HG03521 (cell line): ENCODE results near the gene MAP2K6.

Source experiments
- ATAC-seq: cut with Tn5 transposase; IDR thresholded peaks from one replicate; pipeline ENCODE4 v1.9.1; 2021; ENCODE audit warnings: mild to moderate bottlenecking, moderate library complexity; ENCODE audit not compliant: unreplicated experiment

The MAP2K6 gene

GRCh38 chr17:69486779-69487637 lies 72.5 kb downstream of the MAP2K6 start:
- no peak for ATAC-seq

DNA sequence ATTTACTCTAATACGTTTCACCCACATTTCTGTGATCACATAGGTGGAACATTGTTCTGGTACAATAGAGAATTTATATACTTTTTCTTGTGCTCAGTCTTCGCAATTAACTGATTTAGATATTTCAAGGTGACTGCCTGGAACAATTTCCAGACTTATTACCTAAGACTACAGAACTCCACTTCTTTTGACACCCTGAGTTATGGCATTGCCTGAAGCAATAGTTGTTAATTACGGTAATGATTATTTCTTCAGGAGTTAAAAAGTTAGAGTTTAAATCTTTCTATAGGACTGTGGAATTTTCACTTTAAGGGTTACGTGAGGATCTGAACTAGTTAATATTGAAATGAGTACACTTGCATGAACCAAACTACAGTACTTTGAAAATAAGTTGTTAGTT lies 74.8 kb downstream of the MAP2K6 start:
- no peak for ATAC-seq

GRCh38 chr17:69492410-69493071 lies 78.0 kb downstream of the MAP2K6 start:
- no peak for ATAC-seq

DNA sequence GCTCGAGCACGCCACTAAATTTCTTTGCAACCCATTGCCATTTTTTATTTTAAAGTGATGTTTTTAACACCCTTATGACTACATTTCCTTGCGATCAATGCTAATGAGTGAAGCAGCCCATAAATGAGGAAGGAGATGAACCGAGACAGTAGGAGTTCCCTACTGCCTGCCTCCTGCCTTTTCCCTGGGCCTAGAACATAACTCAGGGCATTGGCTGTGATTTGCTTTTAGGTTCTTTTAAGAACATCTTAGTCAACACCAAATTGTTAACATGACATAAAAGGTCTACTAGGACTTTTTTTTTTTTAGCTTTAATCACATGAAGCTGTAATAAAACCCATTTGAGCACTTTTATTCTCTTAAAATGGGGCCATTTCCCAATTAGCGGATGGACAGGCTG lies 81.3 kb downstream of the MAP2K6 start:
- no peak for ATAC-seq

DNA sequence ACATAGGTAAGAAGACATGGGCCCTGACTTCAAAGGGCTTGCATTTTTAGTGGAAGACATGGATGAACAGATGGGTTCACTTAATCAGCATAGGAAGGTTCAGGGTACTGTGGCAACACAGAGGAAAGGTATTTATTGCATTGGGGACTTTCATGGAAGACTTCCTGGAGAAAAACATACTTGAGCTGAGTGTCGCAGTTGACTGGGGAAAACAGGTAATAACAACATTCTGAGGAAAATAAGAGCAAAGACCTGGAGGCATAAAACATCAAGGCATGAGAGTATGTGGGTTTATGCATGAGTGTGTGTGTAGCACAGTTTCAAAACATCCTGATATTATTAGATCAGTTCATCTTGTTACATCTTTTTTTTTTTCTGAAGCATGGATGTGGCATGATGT lies 82.7 kb downstream of the MAP2K6 start:
- ATAC-seq: no peak

DNA sequence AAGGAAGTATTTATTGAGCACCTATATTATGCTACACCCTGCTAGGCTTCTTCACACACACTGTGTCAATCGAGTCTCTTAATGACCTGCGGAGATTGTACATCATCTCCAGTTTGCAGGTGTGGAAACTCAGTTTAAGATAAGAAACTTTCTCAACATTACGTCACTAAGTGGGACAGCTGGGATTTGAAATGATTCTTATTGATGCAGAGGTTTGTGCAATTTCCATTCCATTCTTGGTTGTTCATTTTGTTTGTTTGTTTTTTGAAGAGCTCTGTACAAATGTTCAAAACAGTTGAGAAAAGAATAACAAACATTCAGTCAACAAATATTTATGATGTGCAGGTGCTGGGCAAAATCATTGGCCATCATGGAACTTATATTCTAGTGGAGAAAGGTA lies 84.8 kb downstream of the MAP2K6 start:
- no peak for ATAC-seq

GRCh38 chr17:69500911-69501429 lies 86.5 kb downstream of the MAP2K6 start:
- no peak for ATAC-seq

DNA sequence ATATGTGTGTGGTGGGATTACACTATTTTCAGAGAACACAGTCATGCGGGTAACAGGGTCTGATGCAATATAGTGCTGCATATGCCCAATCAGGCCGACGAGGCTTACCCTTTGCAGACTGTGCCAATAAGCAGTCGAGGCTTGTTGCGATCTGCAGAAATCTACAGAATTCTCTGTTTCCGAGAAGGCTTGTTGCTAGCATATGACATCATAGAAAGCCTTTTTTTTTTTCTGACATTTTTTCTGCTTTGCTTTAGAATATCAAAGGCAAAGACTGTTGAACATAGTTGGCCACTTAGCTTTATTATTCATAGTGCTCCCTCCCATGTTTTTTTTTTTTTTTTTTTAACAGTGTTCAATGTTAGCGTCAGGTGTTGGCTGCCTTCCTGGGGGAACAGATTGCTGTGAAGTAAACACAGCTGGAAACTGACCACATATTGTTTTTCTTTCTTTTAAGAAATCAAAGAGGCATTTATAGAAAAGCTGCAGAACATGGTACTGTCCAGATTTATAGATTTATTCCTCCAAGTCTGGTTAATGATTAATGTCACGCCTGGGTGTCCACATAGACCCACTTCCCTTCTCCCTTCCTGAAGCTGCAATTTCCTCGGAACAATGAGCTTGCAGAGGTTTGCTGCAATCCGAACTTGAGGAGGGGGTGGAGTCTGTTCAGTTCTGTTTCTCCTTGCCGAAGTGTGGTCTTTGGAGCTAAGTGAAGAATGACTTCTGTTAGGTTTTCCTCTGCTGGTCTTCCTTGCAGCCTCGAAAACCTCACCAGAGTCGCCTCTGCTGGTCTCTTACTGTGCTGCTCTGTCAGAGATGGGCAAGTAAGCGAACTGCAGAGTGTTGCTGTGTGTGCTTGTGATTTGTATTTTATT lies 87.3 kb downstream of the MAP2K6 start:
- ATAC-seq: no peak

DNA sequence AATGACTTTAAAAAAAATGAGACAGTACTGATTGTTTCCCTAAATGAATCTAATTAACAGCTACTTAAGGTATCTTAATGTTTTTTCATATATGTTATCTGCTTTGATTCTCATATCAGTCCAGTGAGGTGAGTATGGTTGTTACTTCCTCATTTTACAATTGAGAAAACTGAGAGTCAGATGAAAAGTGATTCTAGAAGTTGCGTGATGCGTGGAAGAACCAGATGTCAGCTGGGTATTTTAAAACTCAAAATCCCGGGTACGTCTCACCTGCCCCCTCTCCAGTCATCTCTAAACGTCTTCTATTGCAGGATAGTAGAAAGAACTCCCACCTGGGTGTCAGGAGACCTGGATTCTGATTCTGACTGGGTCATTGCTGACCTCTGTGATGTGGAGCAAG lies 89.2 kb downstream of the MAP2K6 start:
- ATAC-seq: peak; percentile 88

DNA sequence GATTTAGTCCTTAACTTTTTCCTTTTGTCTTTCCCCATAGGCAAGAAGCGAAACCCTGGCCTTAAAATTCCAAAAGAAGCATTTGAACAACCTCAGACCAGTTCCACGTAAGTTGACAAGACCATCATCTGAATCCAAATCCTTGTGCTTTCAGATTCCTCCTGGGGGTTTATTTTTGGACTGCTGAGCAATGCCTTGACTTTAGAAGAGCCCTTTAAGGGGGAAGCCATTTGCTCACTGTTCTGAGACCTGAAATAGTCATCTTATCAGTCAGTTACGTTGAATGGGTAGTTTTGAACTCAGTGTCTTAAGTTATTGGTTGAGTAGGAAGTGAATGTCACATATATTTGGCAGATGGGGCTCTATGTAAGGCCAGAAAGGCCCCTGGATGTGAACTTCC lies 91.2 kb downstream of the MAP2K6 start:
- ATAC-seq: no peak

DNA sequence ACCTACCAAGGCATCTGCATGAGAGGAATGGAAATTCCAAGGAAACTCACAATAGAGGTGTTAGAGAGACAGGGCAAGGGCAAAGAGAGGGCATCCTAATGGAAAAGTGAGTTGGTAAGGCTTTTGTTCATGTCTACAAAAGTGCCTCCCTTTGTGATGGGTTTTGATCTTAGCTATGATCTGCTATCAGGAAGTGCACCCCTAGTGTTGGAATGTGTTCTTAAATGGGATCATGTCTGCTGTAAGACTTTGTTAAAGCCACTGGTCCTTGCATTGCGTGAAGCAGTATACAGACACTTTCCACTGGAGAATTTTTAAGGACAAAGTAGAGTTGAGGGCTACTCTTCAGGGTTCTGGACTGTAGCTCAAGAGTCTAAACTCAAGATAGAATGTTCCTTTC lies 92.0 kb downstream of the MAP2K6 start:
- no peak for ATAC-seq

- ATAC-seq: no peak
Measured at GRCh38 chr17:69508814-69509213, 94.3 kb downstream of the MAP2K6 start.

GRCh38 chr17:69511250-69511649 lies 96.8 kb downstream of the MAP2K6 start:
- ATAC-seq: no peak

DNA sequence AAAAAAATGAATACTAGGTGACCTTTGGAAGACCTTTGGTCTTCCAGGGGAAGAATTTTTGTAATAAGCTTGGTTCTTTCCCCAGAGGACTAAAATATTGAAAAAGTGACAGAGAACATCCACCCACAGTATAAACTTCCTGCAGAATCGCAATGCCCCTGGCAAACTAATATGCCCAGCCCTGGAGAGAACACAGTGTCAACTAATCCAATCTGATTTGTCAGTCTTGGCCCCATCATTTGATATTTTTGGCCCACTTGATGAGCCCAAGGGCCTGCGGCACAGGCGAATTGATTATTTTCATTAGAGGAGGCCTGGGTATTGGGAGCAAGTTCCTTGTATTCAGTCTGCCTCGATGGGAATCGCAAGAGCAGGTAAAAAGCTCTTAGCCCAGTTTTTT lies 98.4 kb downstream of the MAP2K6 start:
- ATAC-seq: no peak

DNA sequence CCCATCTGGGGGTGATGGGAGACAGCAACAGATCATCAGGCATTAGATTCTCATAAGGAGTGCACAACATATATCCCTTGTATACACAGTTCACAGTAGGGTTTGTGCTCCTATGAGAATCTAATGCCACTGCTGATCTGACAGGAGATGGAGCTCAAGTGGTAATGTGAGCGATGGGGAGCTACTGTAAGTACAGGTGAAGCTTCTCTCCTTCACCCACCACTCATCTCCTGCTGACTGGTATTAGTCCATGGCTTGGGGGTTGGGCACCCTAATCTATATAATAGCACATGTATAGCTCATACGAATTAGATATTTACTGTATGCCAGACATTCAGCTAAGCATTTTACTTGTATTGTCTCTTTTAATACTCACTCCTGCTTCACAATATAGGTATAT lies 101.7 kb downstream of the MAP2K6 start:
- no peak for ATAC-seq

GRCh38 chr17:69516911-69517310 lies 102.4 kb downstream of the MAP2K6 start:
- ATAC-seq: peak; percentile 94

- no peak for ATAC-seq
Measured at GRCh38 chr17:69518951-69519350, 104.5 kb downstream of the MAP2K6 start.

GRCh38 chr17:69523244-69523861 lies 108.9 kb downstream of the MAP2K6 start:
- ATAC-seq: peak; percentile 55

- no peak for ATAC-seq
Measured at GRCh38 chr17:69524854-69525253, 110.4 kb downstream of the MAP2K6 start.

DNA sequence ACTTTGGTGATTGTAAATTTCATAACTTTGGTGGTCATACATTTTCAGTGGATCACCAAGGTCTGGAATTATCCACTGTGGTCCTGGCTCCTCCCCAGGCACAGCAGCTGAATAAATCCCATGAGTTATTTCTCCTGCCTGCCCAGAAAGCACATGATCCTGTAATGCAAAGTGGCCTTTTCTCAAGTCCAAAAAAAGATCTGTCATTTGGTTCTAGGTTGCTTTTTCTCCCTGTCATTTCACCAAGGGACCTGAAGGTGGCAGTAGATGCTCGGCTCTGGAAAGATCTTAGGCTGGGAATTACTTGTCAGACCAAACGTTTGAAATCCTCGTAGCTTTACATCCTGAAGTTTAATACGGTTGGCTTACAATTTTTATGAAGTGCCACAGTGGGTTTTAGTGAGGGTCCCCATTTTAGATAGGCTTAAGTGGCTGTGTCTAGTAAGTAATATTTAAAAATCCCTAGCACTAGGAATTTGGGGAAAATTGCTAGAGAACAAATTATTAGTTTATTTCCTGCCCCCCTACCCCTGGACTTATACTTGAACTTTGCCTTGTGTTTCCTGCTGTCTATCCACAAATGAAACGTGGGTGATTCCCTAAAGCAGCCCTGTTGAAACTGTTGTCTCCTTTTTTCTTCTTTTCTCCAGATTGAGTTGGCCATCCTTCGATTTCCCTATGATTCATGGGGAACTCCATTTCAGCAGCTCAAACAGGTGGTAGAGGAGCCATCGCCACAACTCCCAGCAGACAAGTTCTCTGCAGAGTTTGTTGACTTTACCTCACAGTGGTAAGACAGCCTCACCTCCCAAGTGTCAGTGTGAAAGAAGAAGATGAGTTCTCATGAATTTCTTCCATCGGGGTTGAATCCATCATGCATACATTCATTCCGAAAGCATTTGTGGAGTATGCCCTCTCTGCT lies 111.7 kb downstream of the MAP2K6 start:
- no peak for ATAC-seq
